Stimulated activated CD8-positive, alpha-beta memory T cell treated with anti-CD3 and anti-CD28 coated beads, Interleukin-7, amount 100 ng/mL, for 48 hours (primary cell): ENCODE data around the gene HMCN1.

Experiments used
- DNase-seq, 2 donors: peaks; one replicate each; pipeline ENCODE4 v3.0.0-alpha.2; 2020; ENCODE audit warnings: low read depth in 1 of 2; ENCODE audit errors: extremely low read depth in 1 of 2

The HMCN1 gene

GRCh38 chr1:186002406-186002805, 268.2 kb downstream of the HMCN1 start:
- no peak for DNase-seq

- DNase-seq = no peak
Measured at GRCh38 chr1:186009039-186009737, 275.0 kb downstream of the HMCN1 start.

- no peak for DNase-seq
Measured at GRCh38 chr1:186014370-186015037, 280.3 kb downstream of the HMCN1 start.

- no peak for DNase-seq
Measured at GRCh38 chr1:186016856-186017255, 282.7 kb downstream of the HMCN1 start.

GRCh38 chr1:186022184-186022583, 288.0 kb downstream of the HMCN1 start:
- DNase-seq = no peak

GRCh38 chr1:186026946-186027345, 292.8 kb downstream of the HMCN1 start:
- no peak for DNase-seq

GRCh38 chr1:186027621-186028020, 293.4 kb downstream of the HMCN1 start:
- DNase-seq = no peak

- no peak for DNase-seq
Measured at GRCh38 chr1:186030453-186030852, 296.3 kb downstream of the HMCN1 start.

- no peak for DNase-seq
Measured at GRCh38 chr1:186033847-186034271, 299.7 kb downstream of the HMCN1 start.

- no peak for DNase-seq
Measured at GRCh38 chr1:186042230-186042629, 308.0 kb downstream of the HMCN1 start.

- no peak for DNase-seq
Measured at GRCh38 chr1:186043296-186043695, 309.1 kb downstream of the HMCN1 start.

- DNase-seq = no peak
Measured at GRCh38 chr1:186044079-186044685, 310.0 kb downstream of the HMCN1 start.

- no peak for DNase-seq
Measured at GRCh38 chr1:186046437-186047211, 312.4 kb downstream of the HMCN1 start.

GRCh38 chr1:186050360-186050759, 316.2 kb downstream of the HMCN1 start:
- DNase-seq = no peak

GRCh38 chr1:186054003-186054402, 319.8 kb downstream of the HMCN1 start:
- DNase-seq = no peak

- no peak for DNase-seq
Measured at GRCh38 chr1:186054932-186055331, 320.7 kb downstream of the HMCN1 start.

GRCh38 chr1:186055846-186056245, 321.7 kb downstream of the HMCN1 start:
- DNase-seq = no peak

- DNase-seq = no peak
Measured at GRCh38 chr1:186057086-186057485, 322.9 kb downstream of the HMCN1 start.

GRCh38 chr1:186059311-186059710, 325.1 kb downstream of the HMCN1 start:
- no peak for DNase-seq

- no peak for DNase-seq
Measured at GRCh38 chr1:186059752-186060151, 325.6 kb downstream of the HMCN1 start.

GRCh38 chr1:186060226-186060625, 326.0 kb downstream of the HMCN1 start:
- no peak for DNase-seq
